Mesenteric fat pad (tissue), 1 donor: Measurements from ENCODE around the gene IL26. TPM values are rescaled to one million over a fixed set of nuclear protein-coding genes. Genes with fewer than 3 reads are reported as not detected.

Experiments used
- DNase-seq: peaks from one replicate; pipeline ENCODE4 v3.0.0-alpha.2; 2020; ENCODE audit warnings: low spot score
- long read RNA-seq: library from polyadenylated mRNA; unstranded; transcript quantifications from one replicate; pipeline ENCODE4 v2.0.0, GENCODE V29; 2020
- total RNA-seq: library from RNA; stranded (reverse); fragmentation: NEBNext Ultra II Directional; extraction: Animal tissue kit (Norgen Biotek cat#: 25700); gene quantifications from one replicate; pipeline ENCODE4 v1.2.1, GENCODE V29; 2021
- donor health status: DM: yes; HTN: yes; CAD: no.

IL26 gene
- not detected for total RNA-seq
- long read RNA-seq, result 0 reads

GRCh38 chr12:68225576-68226476, at the start of gene IL26:
IL26 (minus strand) TSS chr12:68225810; CDS start chr12:68225756, 54 bp downstream.
- DNase-seq, result no peak

GRCh38 chr12:68272732-68273131, 47.1 kb upstream of the IL26 start:
- DNase-seq, result no peak

- DNase-seq, result no peak
Measured at GRCh38 chr12:68271346-68271745, 45.7 kb upstream of the IL26 start.

GRCh38 chr12:68270358-68270757, 44.7 kb upstream of the IL26 start:
- DNase-seq, result no peak

- DNase-seq, result no peak
Measured at GRCh38 chr12:68269779-68270178, 44.2 kb upstream of the IL26 start.

GRCh38 chr12:68268967-68269366, 43.4 kb upstream of the IL26 start:
- no peak for DNase-seq

- DNase-seq, result no peak
Measured at GRCh38 chr12:68267892-68268396, 42.3 kb upstream of the IL26 start.

- DNase-seq, result no peak
Measured at GRCh38 chr12:68264857-68265256, 39.2 kb upstream of the IL26 start.

- no peak for DNase-seq
Measured at GRCh38 chr12:68264158-68264855, 38.7 kb upstream of the IL26 start.

GRCh38 chr12:68263366-68263765, 37.8 kb upstream of the IL26 start:
- DNase-seq, result no peak

GRCh38 chr12:68261896-68262295, 36.3 kb upstream of the IL26 start:
- DNase-seq, result no peak

GRCh38 chr12:68260153-68260552, 34.5 kb upstream of the IL26 start:
- no peak for DNase-seq

- no peak for DNase-seq
Measured at GRCh38 chr12:68259318-68259940, 33.8 kb upstream of the IL26 start.

- no peak for DNase-seq
Measured at GRCh38 chr12:68253504-68253903, 27.9 kb upstream of the IL26 start, which contains the start of gene IL22. IL22 (minus strand) TSS chr12:68253604; CDS start chr12:68253448, 156 bp downstream.

- DNase-seq, result no peak
Measured at GRCh38 chr12:68252077-68252476, 26.5 kb upstream of the IL26 start.

GRCh38 chr12:68250454-68250853, 24.8 kb upstream of the IL26 start:
- DNase-seq, result no peak

GRCh38 chr12:68247785-68248184, 22.2 kb upstream of the IL26 start:
- no peak for DNase-seq

- DNase-seq, result no peak
Measured at GRCh38 chr12:68246350-68246749, 20.7 kb upstream of the IL26 start.

- no peak for DNase-seq
Measured at GRCh38 chr12:68245180-68246021, 19.8 kb upstream of the IL26 start.

- DNase-seq, result no peak
Measured at GRCh38 chr12:68242777-68243176, 17.2 kb upstream of the IL26 start.

- DNase-seq, result no peak
Measured at GRCh38 chr12:68240975-68241374, 15.4 kb upstream of the IL26 start.
